DMS53 treated with DMSO at 0.1 percent for 48 hours (cell line): Measurements from ENCODE around the gene PTPRN2.
A peak's percentile ranks its signal among the peaks of the same experiment; 100 is the strongest.

Experiments used
- DNase-seq: peaks from one replicate; lab custom pipeline; 2025; ENCODE audit not compliant: unreplicated experiment; lab: John Stamatoyannopoulos, UW

PTPRN2 gene

DNA sequence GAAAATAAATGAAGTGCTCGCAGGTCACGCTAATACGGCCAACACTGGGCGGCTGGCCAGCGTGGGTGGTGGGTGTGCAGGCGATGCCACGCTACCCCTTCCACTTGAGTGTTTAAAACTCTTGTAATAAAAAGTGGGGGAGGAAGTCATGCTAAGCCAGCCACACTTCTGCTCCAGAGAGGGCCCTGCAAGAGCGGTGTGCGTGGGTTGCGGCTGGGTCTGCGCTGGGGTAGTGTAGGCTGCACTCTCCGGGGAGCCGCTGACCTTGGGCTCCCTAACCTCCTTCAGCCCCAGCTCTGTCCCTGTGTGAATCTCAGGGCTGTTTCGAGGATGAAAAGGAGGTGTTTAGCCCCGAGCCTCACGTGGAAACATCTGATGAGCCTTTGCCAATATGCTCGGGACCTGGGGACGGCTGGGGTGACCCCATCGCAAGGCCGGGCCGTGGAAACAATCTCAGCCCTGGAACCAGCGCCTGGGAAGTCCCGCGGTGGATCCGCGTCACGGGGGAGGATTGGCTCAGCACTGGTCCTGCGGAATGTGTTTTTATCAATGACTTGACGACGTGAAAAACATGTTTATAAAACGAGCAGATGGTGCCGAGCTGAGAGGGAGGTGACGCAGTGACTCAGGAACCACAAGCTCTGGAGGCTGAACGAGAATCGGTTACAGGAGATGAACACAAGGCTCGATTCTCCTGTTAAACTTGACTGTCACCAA, 972.4 kb downstream of the PTPRN2 start:
- DNase-seq = no peak

DNA sequence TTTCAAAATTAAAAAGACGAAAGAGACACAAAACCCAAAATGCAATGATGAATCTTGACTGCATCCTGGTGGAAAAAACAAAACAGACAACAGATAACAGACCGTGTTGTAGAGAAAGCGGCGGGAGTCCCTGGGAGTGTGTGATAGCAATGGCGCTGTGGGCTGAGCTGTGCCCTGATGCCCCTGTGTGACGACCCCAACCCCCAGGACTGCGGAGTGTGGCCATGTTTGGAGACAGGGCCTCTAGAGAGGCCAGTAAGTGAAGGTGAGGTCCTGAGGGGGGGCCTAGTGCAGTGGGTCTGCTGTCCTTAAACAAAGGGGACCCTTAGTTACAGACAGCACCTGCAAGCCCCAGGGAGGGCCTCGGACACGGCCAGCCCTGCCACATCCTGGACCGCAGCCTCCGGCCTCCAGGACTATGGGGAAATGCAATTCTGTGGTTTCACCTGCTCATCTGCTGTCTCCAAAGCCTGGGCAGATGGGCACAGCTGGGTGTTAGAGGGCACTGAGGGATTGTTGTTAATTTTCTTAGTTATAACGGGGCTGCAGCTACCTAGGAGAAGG, 973.1 kb downstream of the PTPRN2 start:
- DNase-seq = no peak

DNA sequence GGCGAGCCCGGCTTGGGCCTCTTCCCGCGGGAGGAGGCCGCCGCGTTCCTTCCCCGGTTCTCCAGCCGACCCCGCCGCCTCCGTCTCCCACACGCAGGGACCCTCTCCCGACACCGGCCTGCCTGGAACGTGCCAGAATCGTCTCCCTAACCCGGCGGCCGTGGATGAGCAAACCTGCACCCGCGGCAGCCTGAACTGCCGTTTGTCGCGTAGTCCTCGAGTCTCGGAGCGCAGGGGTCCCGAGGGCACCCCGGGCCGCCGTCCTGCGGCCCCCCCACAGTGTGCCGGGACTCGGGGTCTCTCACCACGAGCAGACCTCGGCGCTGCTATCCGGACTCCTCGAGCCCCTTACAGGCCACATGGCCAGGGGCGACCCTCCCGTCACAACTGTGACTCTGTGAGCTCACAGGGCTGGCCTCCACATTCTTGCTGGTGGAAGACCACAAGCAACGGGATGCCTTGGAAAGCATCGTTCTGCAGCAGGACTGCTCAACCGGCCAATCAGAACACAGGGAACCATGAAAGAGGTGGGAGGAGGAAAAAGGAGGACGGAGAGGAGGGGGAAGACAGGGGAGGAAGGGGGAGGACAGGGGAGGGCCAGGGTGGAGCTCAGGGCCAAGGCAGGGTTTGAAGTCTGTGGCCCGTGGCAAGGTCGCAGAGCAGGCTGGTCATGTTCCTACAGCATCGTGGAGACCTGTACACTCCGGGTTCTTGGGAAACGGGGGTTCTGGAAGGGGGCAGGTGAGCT, 973.9 kb downstream of the PTPRN2 start:
- DNase-seq = peak; percentile 22

DNA sequence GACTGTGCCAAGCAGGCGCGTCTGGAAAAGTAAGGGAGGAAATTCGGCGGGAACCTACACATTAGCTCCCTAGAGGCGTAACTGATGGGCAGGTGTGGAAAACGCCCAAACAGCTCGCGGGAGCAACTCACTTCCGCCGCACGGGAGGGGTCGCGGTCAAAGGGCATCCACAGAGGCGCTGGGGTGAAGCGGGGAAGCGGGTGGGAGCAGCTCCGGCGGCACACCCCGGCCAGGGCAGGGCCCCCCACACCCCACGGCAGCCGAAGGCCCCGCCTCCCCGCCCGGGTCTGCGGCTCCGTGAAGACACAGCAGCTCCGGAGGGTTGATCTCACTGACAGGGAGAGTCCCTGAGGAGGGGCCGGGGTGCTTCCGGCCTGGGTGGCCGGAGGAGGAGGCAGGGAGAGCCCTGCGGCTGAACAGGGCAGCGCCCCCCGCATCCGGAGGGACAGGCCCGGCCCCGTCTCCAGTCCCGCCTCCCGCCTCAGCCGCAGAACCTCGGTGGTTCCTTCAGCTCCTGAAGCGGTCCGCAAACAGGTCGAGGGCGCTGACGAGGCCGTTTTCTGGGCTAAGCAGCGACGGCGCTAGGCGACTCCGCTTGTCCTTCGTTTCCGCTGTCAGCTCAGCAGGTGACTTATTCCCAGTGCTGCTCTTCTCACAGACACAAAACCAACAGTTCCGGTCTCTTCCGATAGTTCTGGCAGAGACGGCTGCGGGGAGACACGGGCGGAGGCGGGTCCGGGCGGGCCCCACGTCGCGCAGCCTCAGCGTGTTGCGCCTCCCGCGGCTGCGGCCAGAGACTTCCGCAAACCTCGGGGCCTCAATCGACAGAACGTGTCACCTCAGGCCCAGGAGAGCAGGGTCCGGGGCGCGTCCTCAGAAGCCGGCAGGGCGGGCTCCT, 974.7 kb downstream of the PTPRN2 start:
- DNase-seq = peak; percentile 61

DNA sequence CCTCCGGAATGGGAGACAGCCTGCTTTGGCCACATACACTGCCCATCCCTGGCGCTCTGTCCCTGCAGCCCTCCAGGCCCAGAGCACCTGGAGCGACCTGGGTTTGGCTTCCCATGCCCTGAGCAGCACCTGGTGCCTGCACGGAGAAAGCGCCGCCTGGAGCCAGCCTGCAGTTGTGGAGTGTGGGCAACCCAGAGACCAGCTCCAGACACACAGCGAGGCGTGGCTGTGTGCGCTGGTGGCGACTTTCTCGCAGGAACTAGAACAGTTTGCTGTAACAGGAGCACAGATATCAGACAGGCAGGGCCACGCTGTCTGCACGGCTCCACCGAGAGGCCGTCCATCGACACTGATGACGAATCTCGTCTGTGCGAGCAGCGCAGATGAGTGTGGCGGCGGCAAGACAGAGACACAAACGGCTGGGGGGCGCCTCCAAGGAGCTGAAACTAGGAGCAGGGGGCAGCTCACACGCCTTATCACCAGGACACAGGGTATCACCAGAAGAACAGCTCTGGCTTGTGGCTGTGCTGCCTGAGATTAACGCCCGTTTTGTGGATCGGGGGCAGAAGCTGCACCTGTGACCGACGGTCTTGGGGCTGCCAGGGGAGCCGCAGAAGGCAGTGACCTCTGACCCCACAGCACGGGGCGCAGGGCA, 975.5 kb downstream of the PTPRN2 start:
- no peak for DNase-seq

DNA sequence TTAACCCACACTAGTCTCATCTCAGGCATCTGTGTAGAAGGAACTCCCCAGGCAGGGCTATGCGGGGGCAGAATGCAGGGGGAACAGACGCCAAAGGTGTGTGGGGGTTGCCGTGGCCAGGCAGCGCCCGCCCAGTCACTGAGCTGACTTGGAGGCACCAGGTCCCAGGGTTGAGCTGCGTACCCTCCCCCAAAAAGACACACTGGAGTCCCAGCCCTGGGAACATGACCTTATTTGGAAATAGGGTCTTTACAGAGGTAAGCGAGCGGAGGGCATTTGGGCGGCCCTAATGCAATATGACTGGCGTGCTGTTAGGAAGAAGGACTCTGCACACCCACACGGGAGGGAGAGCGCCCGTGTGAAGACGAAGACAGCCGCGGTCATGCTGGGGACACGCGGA, 976.3 kb downstream of the PTPRN2 start:
- no peak for DNase-seq

DNA sequence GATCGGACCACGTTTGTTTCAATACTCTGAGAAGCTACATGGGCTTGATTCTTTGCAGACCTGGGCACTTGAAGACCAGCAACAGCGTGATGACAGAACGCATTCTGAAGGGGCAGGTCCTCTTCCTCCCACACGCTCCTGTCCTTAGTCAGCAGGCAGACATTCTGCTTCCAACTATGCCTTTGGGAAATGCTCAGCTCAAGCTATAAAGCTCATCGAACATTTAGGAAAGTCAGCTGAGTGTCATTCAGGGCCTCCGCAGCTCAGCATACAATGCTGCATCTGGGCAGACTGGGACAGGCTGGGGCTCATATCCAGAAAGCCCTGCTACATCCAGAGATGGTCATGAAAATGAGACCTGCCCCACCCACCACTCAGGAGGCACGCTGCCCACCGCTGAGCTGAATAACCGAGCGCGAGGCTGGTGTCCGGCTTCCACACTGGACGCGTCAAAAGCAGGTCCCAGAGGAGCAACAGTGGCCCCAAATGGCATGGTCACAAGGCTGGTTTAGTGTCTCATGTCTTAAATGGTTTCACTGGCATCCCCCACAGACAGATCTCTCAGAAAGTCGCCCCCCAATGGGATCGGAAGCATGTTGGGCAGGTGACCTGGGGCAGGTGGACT, 976.8 kb downstream of the PTPRN2 start:
- no peak for DNase-seq

DNA sequence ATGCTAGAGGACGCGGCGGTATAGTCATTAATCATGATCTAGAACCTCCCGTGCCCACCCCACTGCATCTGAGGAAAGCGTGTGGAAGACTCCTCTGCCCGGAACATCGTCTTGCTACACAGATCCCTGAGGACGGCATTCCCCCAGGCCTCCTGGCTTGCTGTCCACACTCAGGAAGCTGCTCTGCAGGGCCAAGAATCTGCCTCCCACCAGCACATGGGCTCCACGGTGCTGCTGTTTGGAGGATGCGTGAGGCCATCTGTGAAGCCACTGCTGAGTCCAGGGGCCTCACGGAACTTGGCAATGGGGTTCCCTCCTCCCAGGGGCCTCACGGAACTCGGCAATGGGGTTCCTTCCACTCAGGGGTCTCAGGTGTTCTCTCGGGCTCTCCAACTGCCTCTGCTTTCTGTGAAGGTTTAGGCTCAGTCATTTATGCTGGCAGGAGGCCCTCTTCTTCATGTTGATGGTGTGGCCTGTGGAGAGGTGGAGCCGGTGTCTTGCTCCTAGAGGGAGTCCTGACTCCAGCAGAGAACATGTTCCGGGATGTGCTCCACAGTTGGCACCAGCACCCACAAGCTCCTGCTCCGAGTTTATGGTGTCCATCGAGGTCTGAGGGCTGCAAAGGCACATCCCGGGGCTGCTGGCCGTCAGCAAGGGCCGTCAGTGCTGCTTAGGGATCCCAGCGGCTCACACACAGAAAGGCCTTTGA, 977.5 kb downstream of the PTPRN2 start:
- DNase-seq = no peak

DNA sequence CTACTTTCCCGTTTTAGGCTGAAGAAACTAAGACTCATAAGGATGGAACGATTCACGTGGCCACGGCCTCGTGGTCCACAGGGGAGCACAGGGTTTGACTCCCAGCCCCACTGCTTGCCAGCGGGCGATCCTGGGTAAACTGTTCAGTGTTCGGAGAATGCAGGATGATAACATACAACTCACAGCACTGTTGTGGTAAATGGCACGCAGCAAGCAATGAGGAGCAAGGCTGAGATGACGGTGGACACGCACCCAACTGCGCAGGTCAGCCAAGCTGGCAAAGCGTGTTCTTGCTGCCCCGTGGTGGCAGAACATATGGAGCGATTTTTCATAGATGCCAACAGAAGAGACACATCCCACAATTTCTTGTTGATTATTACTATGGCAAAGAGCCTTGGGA, 978.1 kb downstream of the PTPRN2 start:
- no peak for DNase-seq

DNA sequence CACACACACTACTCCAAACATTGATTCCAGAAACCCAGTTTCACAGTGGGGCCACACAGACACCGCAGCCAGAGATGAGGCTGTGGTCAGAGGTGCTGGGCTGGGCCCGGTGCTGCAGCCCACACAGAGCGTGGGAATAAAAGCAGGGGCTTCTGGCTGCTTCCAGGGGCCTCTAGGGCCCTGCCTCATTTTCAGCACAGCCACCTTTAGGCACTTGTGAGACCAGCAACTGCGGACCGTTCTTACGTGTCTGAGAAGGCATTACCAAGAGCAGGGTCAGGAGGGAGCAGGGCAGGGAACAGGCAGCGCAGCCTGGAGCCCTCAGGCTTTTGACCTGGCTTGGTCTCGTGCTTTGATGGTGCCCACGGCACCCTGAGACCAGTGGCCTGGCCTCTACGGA, 980.4 kb downstream of the PTPRN2 start:
- DNase-seq = no peak

DNA sequence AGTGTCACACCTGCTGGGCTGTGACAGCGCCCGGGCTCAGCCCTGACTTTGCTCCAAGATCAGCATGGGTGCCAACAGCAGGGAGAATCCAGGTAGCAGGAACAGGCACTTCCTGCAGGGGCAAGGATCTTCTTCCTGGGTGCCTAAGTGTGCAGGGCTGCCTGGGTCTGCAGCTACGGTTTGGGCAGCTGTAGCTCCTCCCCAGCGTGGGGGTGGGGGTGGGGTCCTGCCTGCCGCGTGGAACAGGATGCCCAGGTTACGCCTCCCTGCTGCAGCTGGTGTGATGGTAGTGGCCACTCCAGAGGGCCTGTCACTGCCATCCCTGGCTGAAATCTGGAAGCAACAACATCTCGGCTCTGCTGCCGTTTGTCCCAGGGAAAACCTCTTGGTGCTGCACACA, 981.5 kb downstream of the PTPRN2 start:
- DNase-seq = no peak

DNA sequence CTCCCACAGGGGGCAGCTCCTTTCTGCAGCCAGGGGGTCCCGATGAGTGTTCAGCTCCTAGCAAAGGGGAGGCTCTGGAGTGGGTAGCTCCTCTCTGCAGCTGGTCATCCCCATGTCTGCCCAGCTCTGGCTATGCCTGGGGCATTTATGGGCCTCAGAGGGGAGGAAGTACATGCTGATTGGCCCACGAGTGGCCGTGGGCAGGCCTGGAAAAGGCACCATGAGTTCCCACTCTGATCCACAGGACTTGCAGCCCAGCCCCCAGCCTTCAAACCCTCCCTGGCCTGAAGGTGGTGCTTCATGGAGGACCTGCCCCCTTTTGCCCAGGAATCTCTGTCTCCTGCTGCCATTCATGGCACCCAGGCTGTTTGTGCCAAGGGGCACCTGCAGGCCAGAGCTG, 982.0 kb downstream of the PTPRN2 start:
- no peak for DNase-seq

DNA sequence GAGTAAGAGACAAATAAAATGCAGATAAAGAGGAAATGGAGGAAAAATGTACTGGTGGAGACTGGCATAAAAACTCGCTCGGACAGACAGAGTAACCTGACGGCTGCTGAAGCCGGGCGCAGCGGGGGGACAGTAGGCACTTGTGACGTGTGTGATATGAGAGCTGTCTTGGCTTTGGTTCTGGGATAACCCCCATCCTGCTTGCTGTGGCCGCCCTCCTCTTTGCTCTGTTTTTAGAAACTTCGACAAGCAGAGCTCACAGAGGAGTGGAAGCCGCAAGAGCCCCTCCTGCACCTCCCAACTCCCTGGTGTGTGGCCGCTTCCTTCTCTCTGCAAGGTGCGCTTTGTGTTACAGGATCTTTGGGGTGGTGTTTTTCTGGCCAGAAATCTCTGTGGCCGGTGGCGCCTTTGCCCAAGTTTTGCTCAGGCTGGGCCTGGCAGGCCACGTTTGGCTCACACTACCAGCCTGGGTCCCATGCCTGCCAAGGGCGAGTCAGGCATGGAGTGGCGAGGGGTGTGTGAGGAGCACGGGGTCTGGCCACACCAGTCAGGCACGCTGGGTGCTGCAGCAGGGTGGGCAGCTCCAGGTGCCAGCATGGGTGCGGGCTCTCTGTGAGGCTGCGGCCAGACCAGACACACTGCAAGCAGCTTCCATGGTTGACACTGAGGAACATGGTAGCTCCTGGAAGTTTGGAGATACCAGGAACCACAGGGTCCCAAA, 982.8 kb downstream of the PTPRN2 start:
- no peak for DNase-seq

DNA sequence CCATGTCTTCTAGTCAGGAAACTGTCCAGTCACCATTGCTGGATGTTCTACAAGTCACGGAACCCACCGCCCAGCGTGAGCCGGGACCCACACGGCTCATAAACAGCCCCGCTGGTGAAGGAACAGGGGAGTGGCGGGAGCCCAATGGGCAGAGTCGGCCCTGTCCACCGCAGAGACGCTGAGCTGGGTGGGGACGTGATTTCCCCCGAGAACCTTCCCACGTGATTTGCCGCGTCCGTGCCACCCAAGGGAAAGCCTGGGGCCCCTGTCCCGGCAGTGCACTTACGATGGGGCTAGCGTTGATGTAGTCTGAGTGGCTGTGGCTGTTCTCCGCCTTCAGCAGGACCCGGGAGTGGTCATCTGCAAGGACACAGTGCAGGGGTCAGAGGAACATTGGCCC, 983.9 kb downstream of the PTPRN2 start:
- no peak for DNase-seq

DNA sequence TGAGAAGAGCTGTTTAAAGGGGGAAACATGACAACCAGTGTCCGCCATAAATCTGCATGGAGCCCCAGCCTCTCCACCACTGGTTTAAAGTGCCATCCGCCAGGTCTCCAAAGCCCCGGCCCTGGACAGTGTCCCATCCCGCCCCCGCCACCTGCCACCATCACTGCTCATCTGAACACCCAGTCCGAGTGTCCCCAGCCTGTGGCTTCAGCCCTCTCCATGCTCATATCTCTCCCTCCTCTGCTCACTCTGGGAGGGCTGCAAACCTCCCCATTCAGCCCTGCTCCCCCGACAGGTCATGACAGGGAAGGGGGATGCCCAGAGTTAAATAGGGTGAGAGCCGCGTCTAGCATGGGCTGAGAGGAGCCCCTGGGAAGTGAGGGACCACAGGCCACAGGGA, 984.6 kb downstream of the PTPRN2 start:
- no peak for DNase-seq

DNA sequence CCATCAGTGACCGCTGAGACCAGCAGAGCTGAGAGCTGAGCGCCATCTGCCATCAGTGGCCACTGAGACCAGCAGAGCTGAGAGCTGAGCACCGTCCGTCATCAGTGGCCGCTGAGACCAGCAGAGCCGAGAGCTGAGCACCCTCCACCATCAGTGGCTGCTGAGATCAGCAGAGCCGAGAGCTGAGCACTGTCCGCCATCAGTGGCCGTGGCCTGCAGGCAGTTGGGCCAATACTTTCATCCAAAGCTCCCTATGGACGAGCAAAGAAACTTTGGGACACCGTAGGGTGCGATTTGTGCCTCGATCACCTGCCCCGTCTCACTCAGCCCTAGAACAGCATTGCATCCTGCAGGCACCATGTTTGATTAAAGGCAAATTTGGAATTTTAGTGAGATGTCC, 985.0 kb downstream of the PTPRN2 start:
- no peak for DNase-seq

DNA sequence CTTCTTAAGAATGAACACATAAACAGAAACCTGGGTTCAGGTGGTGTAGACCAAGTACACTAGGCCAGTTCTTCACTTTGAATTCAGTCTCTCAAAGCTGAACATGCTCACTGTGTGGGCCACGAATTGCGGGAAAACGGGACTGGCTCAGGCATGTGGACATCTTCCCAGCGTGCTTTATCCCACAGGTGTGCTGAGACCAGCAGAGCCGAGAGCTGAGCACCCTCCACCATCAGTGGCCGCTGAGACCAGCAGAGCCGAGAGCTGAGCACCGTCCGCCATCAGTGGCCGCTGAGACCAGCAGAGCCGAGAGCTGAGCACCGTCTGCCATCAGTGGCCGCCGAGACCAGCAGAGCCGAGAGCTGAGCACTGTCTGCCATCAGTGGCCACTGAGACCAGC, 985.5 kb downstream of the PTPRN2 start:
- DNase-seq = no peak

DNA sequence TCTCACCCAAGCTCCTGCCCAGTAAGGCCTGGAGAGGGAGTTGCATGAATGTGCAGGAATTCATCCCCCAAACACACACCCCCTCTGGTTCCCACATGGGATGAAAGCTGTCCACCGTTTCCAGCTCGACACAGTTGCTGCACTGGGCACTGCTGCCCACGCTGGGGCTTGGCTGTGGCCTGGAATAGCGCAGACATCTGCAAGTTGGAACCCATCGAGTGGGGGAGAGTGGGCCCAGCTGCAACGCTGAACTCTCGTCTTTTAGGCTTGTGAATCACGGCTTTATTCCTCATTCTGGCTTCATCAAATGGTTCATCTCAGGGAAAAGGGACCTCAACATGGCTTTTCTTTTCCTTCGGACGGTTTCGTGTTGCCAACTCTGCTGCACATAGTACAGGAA, 986.1 kb downstream of the PTPRN2 start:
- DNase-seq = no peak

DNA sequence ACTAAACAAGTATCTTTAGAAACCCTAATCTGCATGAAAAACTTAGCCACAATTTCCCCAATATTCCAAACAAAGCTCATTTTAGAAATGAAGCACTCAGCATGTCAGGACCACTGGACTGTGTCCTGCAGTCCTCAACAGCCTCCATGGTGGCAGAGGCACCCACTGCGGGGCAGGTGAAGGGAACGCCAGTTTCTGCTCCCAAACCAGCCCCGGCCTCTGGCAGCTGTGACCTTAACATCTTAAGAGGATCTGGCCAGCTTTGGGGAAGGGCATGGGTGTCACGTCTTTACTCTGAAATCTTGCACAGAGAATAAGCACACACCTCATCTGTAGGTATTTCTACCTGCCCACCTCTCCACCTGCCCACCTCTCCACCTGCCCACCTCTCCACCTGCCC, 988.1 kb downstream of the PTPRN2 start:
- DNase-seq = no peak
